ENCODE data around the gene PACSIN2. TPM values are rescaled to one million over a fixed set of nuclear protein-coding genes. Genes with fewer than 3 reads are reported as not detected.

Gene PACSIN2
- total and polyA plus RNA-seq, 2 of the 13 experiments (the other 11 are each of a cell fraction or from before 2014, with no cell fraction given), result 54.1 to 68.8 TPM

DNA sequence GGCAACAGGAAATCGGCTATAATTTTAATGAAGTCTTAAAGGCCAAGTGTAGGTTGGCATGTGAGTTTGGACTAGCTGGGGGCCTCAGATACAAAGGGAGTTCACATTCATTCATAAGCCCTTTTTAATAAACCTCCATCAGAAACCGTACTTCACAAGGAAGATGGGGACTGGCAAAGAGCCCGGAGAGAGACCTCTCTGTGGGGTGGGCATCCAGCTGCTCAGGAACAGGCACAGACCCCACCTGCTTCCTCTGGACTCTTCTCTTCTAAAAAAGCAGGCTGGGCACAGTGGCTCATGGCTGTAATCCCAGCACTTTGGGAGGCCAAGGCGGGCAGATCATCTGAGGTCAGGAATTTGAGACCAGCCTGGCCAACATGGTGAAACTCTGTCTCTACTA is 154.0 kb downstream of the PACSIN2 start:
- peaks cover 28% of the 10 kb centered on the region for H3K4me1 ChIP-seq (ENCODE audit: insufficient read depth, low read length)
- ChIA-PET POLR2A (no interaction called here), CTCF (ENCODE audit: low intra/inter-chr PET ratio, low total read pairs) (no interaction called here)
- H3K9me3 ChIP-seq (ENCODE audit: low read length), result no peaks in the 10 kb centered on the region
- no peak overlapping the region for H3K27ac ChIP-seq (ENCODE audit: extremely low read length, insufficient read depth, low read length)
- DNase-seq (ENCODE audit: low spot score), result no peak
- TF ChIP-seq ATAD3A (CRISPR knock-in tag; IDR thresholded peaks at IDR 0.05), result no peak
- no peak for TF ChIP-seq ZNF235 (CRISPR knock-in tag; IDR thresholded peaks at IDR 0.05; ENCODE audit: borderline replicate concordance)
- TF ChIP-seq, protein P1, sequence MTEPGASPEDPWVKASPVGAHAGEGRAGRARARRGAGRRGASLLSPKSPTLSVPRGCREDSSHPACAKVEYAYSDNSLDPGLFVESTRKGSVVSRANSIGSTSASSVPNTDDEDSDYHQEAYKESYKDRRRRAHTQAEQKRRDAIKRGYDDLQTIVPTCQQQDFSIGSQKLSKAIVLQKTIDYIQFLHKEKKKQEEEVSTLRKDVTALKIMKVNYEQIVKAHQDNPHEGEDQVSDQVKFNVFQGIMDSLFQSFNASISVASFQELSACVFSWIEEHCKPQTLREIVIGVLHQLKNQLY (CRISPR knock-in tag; IDR thresholded peaks at IDR 0.05), result no peak
- no peak for TF ChIP-seq NFRKB (IDR thresholded peaks at IDR 0.05)
- TF ChIP-seq JDP2 (CRISPR knock-in tag; IDR thresholded peaks at IDR 0.05; ENCODE audit: borderline replicate concordance), result no peak
- TF ChIP-seq PHB2 (IDR thresholded peaks at IDR 0.05; ENCODE audit: partially characterized antibody), result no peak
- TF ChIP-seq YEATS4 (CRISPR knock-in tag; IDR thresholded peaks at IDR 0.05; ENCODE audit: borderline replicate concordance), result no peak
- TF ChIP-seq, protein P2, sequence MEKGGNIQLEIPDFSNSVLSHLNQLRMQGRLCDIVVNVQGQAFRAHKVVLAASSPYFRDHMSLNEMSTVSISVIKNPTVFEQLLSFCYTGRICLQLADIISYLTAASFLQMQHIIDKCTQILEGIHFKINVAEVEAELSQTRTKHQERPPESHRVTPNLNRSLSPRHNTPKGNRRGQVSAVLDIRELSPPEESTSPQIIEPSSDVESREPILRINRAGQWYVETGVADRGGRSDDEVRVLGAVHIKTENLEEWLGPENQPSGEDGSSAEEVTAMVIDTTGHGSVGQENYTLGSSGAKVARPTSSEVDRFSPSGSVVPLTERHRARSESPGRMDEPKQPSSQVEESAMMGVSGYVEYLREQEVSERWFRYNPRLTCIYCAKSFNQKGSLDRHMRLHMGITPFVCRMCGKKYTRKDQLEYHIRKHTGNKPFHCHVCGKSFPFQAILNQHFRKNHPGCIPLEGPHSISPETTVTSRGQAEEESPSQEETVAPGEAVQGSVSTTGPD (CRISPR knock-in tag; IDR thresholded peaks at IDR 0.05), result no peak
- TF ChIP-seq RNF2 (conservative IDR thresholded peaks at IDR 0.05; ENCODE audit: low read depth), result no peak
- TF ChIP-seq, protein P3, sequence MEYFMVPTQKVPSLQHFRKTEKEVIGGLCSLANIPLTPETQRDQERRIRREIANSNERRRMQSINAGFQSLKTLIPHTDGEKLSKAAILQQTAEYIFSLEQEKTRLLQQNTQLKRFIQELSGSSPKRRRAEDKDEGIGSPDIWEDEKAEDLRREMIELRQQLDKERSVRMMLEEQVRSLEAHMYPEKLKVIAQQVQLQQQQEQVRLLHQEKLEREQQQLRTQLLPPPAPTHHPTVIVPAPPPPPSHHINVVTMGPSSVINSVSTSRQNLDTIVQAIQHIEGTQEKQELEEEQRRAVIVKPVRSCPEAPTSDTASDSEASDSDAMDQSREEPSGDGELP (IDR thresholded peaks at IDR 0.05; ENCODE audit: borderline replicate concordance, low read depth), result no peak
- TF ChIP-seq CHCHD3 (CRISPR knock-in tag; IDR thresholded peaks at IDR 0.05), result no peak
- no peak for TF ChIP-seq ZNF720 (CRISPR knock-in tag; IDR thresholded peaks at IDR 0.05)
- no peak for TF ChIP-seq ZNF598 (CRISPR knock-in tag; IDR thresholded peaks at IDR 0.05; ENCODE audit: borderline replicate concordance)
- no peak for FAIRE-seq
- in situ Hi-C loops (cut with HindIII; ENCODE audit: extremely low pct_ligation_motif_present, low pct_unique_long_range_greater_than_20kb), result no loop called here
- peaks cover 6% of the 10 kb centered on the region for H3K79me2 ChIP-seq (ENCODE audit: insufficient read depth, low read length)
- no peak overlapping the region for H2AFZ ChIP-seq (ENCODE audit: low read length)
- no peak overlapping the region for H3K9ac ChIP-seq (ENCODE audit: insufficient read depth, low read depth, low read length)
- no peaks in the 10 kb centered on the region; a peak in 1 of 5 replicates for H3K27me3 ChIP-seq (ENCODE audit: control insufficient read depth in 1 of 2, insufficient read depth in 2 of 2, low read length in 2 of 2)
- no peaks in the 10 kb centered on the region for H3K36me3 ChIP-seq (replicated peaks in 1 of 2; ENCODE audit: control insufficient read depth in 1 of 2, insufficient read depth in 2 of 2, low read length in 2 of 2)
- BruUV-seq (replicated peaks), result no TSS peak
- no peak overlapping the region for H3K4me3 ChIP-seq (replicated peaks in 1 of 3; ENCODE audit: insufficient read depth in 1 of 3, low read depth in 2 of 3, low read length in 3 of 3)
- intact Hi-C loops (cut with micrococcal nuclease; ENCODE audit: unreplicated experiment), result no loop called here
- H3K4me2 ChIP-seq (ENCODE audit: low read depth, low read length), result no peak overlapping the region
- H4K20me1 ChIP-seq (ENCODE audit: insufficient read depth, low read length), result peaks cover 3% of the 10 kb centered on the region; the same call in 1 of the 2 replicates
- WGBS (ENCODE audit: low lambda C conversion rate), result 94% methylated on average over 4 of the region's 4 CpGs
- ATAC-seq, result no peak
